SH-SY5Y (cell line): ENCODE results near the gene SYT5.
A peak's percentile ranks its signal among the peaks of the same experiment; 100 is the strongest.

Source experiments
- GATA2 ChIP-seq: IDR thresholded peaks from 2 replicates; pipeline ENCODE4 v1.6.1; 2011; ENCODE audit warnings: mild to moderate bottlenecking, low read depth, low read length
- GATA3 ChIP-seq: IDR thresholded peaks from 2 replicates; pipeline ENCODE4 v1.6.1; 2011; ENCODE audit warnings: low read depth, mild to moderate bottlenecking, low read length, moderate library complexity

SYT5 gene

GRCh38 chr19:55216461-55217198 is 36.5 kb upstream of the SYT5 start:
- TF ChIP-seq GATA3 (no peak), GATA2 (peak; percentile 79)

- TF ChIP-seq GATA3: no peak
- no peak for TF ChIP-seq GATA2
These were observed 33.5 kb upstream of the SYT5 start for GRCh38 chr19:55213547-55213946.

- no peak for TF ChIP-seq GATA2
- TF ChIP-seq GATA3: no peak
These were observed 32.4 kb upstream of the SYT5 start for GRCh38 chr19:55212447-55212846.

DNA sequence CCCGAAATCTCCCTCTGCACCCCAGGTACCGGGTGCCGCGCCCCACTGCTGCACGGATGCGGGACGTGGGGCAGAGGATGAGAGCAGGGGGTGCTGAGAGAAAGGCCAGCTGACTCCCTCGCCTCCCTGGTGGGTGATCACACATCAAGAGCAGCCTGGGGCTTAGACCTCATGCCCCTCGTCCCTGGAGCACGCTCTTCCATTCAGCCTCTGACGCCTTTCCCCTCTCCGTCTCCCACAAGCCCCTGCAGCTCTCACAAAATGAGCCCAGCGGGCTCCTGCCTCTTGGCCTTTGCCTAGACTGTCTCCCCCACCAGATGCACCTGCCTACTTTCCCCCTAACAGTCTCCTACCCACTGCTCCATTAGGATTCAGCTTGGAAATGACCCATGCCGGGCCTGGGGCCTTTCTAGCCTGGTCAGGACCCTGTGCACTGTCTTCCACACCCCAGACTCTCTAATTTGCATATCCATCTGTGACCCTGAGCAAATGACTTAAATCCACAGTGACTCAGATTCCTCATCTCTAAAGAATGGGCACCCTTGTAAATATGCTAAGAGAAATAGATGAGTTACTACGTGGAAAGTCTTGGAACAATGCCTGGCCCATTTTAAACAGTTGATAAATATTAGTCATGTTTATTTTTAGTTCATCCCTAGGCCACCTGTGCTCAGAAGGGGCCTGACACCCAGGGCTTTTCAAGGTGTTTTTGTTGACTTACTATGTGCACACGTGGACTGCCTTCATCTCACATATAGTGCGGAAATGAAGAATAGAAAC is 29.8 kb upstream of the SYT5 start:
- no peak for TF ChIP-seq GATA2

- TF ChIP-seq GATA2 (no peak), GATA3 (no peak)
These were observed 29.0 kb upstream of the SYT5 start, which contains the start of gene PTPRH for GRCh38 chr19:55208880-55209692. TSS of gene PTPRH (minus strand) at chr19:55209501. CDS start at chr19:55209433, 68 bp downstream.

DNA sequence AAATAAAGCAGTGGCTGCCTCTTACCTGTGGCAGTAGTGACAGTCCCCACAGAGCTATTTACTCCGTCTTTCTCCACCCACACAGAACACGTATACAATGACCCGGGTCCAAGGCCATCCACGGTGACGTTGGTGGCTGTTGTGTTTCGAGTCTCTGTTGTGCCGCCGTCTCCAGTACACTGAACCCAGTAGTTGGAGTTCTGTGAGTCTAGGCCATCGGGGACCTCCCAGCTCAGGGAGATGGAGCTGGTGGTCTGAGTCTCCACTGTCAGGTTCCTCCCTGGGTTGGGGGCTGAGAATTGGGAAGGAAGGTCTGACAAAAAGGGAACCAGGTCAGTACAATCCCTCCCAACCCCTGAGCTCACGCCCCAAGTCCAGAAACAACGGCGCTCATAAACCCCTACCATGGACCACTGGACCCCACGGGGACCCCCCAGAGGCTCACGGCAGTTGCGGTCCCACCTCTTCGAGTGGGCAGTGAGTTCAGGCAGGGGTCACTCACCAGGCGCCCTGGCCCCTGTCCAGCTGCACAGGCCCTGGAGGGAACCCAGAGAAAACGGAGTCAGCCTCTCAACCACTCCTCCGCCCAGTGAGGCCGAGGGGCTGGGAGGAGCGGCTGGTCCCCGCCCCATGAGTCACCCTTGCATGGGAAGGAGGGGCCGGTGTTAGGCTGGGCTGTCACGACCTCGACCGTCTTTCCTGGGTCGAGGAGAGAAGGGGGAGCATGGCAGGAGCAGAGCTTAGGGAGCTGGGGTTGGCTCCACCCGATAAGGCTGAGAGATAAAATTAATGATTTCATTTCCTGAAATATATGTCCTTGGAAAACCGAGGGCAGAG is 26.8 kb upstream of the SYT5 start:
- TF ChIP-seq GATA2 (peak; percentile 52; the same call in 1 of the 2 replicates), GATA3 (no peak)

DNA sequence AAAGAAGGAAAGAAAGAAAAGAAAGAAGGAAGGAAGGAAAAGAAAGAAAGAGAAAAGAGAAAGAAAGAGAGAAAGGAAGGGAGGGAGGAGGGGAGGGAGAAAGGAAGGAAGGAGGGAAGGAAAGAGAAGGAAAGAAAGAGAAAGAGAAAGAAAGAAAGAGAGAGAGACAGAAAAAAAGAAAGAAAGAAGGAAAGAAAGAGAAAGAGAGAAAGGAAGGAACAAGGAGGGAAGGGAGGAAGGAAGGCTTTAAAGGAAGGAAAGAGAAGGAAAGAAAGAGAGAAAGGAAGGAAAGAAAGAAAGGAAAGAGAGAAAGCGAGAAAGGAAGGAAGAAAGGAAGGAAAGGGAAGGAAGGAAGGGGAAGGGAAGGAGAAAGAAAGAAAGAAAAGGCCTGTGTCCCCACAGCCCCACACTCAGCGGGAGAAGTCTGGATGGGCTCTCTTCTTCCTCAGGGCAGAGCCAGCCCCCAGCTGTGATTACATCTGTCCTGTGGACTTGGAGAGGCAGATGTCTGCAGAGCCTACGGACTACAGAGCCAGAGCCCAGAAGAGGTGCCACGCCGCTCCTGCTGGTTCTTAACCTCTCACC is 19.6 kb upstream of the SYT5 start:
- TF ChIP-seq GATA2 (no peak), GATA3 (no peak)

DNA sequence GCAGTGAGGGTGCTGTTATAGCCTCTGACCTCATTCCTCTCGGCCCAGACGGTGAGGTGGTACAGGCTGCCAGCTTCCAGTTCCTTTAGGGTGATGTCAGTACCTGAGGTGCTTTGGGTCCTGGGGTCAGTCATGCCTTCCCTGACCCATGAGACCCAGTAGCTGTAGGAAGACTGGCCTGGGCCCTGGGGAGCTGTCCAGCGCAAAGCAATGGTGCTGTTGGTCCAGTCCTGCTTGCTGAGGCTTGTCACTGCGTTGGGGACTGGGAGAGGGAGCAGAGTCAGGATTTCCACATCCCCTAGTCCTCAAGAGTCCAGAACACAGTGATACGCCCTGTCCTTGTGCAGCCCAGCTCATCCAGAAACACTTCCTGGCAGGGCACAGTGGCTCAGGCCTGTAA is 18.6 kb upstream of the SYT5 start:
- TF ChIP-seq GATA2: no peak
- TF ChIP-seq GATA3: no peak

DNA sequence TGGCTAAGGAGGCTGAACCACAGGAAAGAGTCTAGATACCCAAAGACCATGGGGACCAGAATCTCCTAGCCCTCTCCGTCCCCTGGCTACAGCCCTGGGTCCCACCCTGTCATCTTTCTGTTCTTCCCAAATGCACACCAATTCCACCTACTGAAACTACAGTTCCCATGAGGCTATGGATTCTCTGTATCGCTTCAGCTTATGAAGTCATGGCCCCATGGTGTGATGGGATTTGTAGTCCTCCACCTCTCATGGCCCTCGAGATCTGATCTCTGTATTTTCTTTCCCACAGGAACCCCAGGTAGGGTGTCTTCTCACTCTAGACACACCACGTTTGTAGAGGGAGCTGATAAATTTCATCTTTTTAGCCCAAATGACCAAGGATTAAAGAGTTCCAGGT is 17.4 kb upstream of the SYT5 start:
- no peak for TF ChIP-seq GATA3
- TF ChIP-seq GATA2: no peak

DNA sequence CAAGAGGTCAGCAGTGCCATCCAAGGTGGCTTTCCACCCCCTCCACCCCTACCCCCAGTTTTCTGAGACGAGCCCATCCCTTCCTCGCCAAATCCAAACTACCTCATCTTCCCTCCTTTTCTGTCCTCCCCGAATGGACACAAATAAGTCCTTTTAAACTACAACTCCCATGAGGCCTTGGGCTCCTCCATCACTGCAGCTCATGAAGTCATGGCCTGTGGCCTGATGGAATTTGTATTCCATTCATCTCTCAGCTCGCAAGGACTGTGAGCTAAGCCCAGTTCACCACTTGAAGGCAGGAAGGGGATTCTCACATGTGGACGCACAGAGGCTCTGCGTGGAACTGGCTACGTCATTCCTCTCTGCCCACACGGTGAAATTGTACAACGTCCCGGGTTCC is 16.7 kb upstream of the SYT5 start:
- no peak for TF ChIP-seq GATA3

- TF ChIP-seq GATA3: no peak
- TF ChIP-seq GATA2: no peak
These were observed 13.4 kb upstream of the SYT5 start for GRCh38 chr19:55193481-55193880.

DNA sequence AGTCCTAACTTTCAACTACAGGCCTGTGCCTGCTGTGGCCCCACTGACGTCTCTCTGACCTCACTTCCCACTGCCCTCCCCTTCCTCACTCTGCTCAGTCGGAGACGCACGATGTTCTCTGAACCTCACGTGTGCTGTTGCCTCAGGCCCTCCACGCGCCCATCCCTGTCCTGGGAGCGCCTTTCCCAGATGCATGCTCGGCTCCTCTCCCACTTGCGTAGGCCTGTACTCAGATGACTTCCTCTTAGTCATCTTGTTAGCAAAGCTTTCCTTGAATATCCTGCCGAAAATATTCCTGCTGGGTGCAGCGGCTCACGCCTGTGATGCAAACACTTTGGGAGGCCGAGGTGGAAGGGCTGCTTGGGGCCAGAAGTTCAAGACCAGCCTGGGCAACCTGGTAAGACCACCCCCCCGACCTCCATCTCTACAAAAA is 9.3 kb upstream of the SYT5 start:
- TF ChIP-seq GATA2 (no peak), GATA3 (no peak)

- TF ChIP-seq GATA3 (no peak), GATA2 (no peak)
These were observed 8.5 kb upstream of the SYT5 start for GRCh38 chr19:55188625-55189024.

GRCh38 chr19:55186080-55186479 is 6.0 kb upstream of the SYT5 start:
- TF ChIP-seq GATA3: no peak
- no peak for TF ChIP-seq GATA2
